ENCODE measurements around the gene STARD9.

The STARD9 gene

GRCh38 chr15:42704492-42704926 is 129.1 kb downstream of the STARD9 start:
- DNase-seq, result no peak

GRCh38 chr15:42705336-42705735 is 129.9 kb downstream of the STARD9 start:
- no peak for DNase-seq

DNA sequence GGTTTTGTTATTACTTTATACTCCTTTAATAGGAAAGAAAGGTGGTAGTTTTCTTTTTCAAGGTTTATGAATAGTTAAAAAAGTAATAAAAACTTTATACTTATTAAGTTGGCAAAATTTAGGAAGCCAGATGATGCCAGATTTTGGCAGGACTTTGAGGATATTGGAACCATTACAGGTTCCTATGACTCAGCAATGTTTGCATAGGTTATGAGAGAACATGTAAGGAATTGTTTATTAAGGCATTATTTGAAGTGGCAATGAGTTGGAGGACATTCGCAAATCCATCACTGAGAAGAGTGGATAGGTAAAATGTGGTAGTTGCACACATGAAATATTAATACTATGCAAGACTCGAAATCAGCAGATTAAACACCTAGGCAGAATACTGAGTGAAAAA is 131.7 kb downstream of the STARD9 start:
- DNase-seq, result no peak

- no peak for DNase-seq
Observed at GRCh38 chr15:42707873-42708544, 132.6 kb downstream of the STARD9 start.

DNA sequence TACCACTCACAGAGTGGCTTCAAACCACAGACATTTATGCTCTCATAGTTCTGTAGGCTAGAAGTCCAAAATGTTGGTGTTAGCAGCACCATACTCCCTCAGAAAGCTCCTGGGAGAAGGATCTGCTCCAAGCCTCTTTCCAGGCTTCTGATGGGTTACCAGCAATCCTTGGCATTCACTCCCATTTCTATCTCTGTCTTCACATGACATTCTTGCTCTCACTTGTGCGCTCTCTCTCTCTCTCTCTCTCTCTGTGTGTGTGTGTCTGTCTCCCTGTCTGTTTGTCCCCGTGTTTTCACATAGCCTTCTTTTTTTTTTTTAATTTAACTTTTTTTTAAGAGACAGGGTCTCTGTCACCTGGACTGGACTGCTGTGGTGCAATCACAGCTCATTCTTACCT is 135.3 kb downstream of the STARD9 start:
- no peak for DNase-seq

DNA sequence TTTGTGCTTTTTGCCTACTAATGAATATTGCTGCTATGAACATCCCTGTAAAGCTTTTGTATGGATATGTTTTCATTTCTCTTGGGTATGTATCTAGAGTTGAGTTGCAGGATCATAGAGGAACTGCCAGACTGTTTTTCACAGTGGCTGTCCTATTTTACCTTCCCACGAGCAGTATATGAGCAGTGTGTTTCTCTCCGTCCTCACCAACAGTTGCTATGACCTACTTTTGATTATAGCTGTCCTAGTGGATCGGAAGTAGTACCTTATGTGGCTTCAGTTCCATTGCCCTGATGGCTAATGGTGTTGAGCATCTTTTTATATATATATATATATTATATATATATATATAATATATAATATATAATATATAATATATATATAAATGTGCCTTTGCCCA is 136.3 kb downstream of the STARD9 start:
- no peak for DNase-seq

DNA sequence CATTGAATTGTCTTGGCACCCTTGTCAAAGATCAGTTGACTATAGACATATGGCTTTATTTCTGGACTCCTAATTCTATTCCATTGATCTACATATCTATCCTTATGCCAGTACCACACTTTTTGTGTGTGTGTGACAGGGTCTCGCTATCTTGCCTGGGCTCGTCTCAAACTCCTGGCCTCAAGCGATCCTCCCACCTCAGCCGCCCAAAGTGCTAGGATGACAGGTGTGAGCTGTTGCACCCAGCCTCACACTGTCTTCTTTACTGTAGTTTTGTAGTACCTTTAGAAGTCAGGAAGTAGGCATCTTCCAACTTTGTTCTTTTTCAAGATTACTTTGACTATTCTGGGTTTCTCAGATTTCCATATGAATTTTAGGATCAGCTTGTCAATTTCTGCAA is 137.2 kb downstream of the STARD9 start:
- DNase-seq, result no peak

GRCh38 chr15:42716125-42716524 is 140.7 kb downstream of the STARD9 start:
- DNase-seq, result no peak

- DNase-seq, result no peak
Observed at GRCh38 chr15:42716626-42717025, 141.2 kb downstream of the STARD9 start.

- no peak for DNase-seq
Observed at GRCh38 chr15:42719043-42719442, 143.6 kb downstream of the STARD9 start.

GRCh38 chr15:42720071-42720470 is 144.7 kb downstream of the STARD9 start:
- no peak for DNase-seq

DNA sequence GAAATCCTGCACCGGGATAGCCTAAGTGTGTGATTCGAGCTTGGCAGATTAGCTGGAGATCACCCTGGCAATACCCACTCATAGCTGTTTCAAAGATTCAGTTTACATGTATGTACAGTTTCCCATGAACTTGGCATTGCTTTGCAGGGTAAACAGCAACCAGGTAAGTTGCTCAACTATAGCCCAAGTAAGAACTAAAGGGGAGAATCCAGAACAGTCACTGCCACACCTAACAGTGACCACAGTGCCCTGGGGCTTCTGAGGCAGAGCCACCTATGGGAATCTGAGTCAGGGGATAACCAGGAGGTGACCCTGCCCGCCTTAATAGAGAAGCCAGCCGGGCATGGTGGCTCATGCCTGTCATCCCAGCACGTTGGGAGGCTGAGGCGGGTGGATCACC is 145.6 kb downstream of the STARD9 start:
- DNase-seq, result no peak

GRCh38 chr15:42721916-42722315 is 146.5 kb downstream of the STARD9 start:
- DNase-seq, result no peak

DNA sequence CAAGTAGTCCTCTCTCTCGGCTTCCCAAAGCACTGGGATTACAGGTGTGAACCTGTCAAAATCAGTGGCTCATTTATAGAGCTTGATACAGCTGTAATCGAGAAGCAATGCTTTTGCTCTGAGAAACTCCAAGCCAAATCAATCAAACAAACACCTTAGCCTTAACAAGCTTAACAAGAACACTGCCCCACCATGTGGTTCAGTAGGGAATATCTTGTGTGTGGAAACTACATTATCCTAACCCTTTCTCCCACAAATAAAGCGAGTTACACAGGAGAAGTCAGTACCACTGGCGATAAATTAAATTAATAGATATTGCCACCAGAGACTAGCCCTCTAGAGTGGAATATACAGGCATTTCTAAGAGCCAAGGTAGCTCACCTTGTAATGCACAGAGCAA is 147.7 kb downstream of the STARD9 start:
- DNase-seq, result no peak

DNA sequence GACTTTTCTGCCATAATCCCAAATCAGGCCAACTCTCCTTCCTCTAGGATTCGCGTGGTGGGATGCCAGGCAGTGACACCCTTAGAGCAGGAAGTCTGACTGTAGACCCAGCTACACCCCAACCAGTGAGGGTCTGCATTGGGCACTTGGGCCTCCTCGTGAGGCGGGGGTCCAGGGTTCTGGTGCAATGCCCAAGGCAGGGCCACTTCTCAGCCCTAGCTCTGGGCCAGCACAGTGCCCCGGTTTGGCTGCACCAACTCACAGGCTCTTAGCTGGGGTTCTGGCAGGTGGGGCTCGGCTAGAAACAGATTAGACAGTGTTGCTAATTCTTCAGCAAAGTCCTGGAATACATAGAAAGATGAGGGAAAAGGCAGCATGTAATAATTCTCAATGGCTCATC is 148.9 kb downstream of the STARD9 start:
- DNase-seq, result no peak

DNA sequence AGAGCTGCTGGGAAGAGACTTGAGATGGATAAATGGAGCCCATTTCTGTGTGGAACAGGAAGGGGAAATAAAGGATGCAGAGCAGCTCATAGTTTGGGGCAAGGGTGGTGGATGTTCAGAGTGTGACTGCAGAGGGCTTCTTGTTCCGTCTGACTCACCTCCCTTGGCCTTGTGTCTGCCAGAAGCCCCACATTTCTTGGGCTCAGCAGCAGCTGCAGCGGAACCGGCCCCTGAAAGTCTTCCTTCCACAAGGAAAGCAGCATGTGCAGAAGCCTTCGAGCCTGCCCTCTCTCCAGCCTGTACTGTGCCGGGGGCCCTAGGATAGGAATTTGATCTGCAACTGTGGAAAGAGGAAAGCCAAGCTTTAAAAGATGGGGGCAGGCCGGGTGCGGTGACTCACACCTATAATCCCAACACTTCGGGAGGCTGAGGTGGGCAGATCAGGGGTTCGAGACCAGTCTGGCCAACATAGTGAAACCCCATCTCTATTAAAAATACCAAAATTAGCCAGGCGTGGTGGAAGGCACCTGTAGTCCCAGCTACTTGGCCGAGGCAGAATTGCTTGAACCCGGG is 150.0 kb downstream of the STARD9 start:
- no peak for DNase-seq

- DNase-seq, result no peak
Observed at GRCh38 chr15:42726114-42726513, 150.7 kb downstream of the STARD9 start.

GRCh38 chr15:42727750-42728381 is 152.5 kb downstream of the STARD9 start:
- DNase-seq, result no peak

GRCh38 chr15:42728560-42728959 is 153.2 kb downstream of the STARD9 start:
- no peak for DNase-seq

DNA sequence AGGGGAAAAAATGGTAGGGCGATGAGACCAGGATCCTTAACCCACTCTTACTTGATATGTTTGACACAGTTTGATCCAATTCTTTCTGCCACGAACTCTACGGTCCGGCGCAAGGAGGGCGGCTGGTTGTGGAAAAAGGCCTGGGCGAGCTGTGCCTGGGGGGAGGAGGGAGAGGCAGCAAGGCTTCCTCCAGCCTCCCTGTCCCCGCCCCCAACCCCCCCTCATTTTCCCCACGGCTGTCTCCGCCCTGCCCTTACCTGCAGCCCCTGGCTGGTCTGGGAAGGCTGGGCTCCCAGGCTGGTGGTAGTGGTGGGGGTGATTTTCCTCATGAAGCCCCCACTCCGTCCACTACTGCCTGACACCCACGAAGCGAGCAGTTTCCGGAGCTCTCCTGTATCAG is 153.6 kb downstream of the STARD9 start:
- no peak for DNase-seq

DNA sequence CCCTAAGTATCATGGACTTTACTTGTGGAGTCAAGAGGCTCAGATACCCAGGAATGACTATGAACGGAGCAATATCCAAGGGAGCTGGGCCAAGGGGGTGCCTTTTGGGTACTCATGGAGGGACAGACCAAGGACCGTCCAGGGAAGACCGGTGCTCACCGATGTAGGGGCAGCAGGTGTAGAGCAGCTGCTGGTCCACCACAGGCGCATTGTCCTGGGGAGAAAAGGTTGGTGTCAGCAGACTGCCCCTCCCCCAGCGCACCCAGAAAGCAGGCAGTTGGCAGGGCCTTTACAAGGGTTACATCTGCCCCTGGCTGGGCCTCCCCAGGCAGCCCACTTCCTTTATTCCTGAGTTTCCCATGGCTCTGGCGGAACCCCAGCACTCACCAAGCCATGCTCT is 154.0 kb downstream of the STARD9 start:
- DNase-seq, result no peak

DNA sequence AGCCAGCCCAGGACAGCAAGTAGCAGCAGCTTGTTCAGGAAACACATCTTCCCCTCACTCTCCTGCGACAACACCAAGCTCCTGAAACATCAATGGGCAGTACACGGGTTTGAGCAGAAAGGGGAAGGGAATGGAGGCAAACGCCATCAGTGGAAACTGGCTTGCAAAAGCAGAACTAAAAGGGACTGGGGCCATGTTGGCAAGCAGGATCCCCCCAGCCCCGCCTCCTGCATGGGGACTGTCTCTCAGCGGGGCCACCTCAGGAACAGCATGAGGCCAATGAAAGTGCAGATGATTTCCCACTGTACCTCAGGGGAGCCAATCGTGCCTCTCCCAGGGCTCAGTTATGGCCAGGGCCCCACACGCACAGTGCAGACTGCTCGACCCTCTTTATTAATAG is 154.7 kb downstream of the STARD9 start:
- no peak for DNase-seq

GRCh38 chr15:42730536-42730935 is 155.1 kb downstream of the STARD9 start:
- DNase-seq, result no peak

- DNase-seq, result no peak
Observed at GRCh38 chr15:42731461-42731860, 156.1 kb downstream of the STARD9 start.
